GM20000 (cell line): ENCODE results near the gene INO80C.

Source experiments
- DNase-seq: peaks from one replicate; pipeline ENCODE4 v3.0.0; 2012; ENCODE audit warnings: low spot score
- CTCF ChIP-seq: IDR thresholded peaks from 2 replicates; pipeline ENCODE4 v1.5.1; 2012; ENCODE audit warnings: mild to moderate bottlenecking, control low read depth; ENCODE audit errors: extremely low read depth, missing control alignments

The INO80C gene

GRCh38 chr18:35424356-35424755 lies 73.4 kb downstream of the INO80C start:
- no peak for TF ChIP-seq CTCF
- DNase-seq, result no peak

- DNase-seq, result no peak
- TF ChIP-seq CTCF, result no peak
These were observed 75.5 kb downstream of the INO80C start for GRCh38 chr18:35422237-35422636.

- no peak for TF ChIP-seq CTCF
- DNase-seq, result no peak
These were observed 79.2 kb downstream of the INO80C start for GRCh38 chr18:35418610-35419009.
